GM19397 (cell line): ENCODE measurements around the gene NRF1.
"Not testable (repeated sequence)": the region's sequence is repeated elsewhere in the genome, so short reads cannot be mapped to it uniquely, and the experiment has no call there.

ENCODE experiments used
- ATAC-seq: cut with Tn5 transposase; IDR thresholded peaks from one replicate; pipeline ENCODE4 v1.9.1; 2021; ENCODE audit warnings: mild to moderate bottlenecking, moderate library complexity; ENCODE audit not compliant: unreplicated experiment

NRF1 gene

DNA sequence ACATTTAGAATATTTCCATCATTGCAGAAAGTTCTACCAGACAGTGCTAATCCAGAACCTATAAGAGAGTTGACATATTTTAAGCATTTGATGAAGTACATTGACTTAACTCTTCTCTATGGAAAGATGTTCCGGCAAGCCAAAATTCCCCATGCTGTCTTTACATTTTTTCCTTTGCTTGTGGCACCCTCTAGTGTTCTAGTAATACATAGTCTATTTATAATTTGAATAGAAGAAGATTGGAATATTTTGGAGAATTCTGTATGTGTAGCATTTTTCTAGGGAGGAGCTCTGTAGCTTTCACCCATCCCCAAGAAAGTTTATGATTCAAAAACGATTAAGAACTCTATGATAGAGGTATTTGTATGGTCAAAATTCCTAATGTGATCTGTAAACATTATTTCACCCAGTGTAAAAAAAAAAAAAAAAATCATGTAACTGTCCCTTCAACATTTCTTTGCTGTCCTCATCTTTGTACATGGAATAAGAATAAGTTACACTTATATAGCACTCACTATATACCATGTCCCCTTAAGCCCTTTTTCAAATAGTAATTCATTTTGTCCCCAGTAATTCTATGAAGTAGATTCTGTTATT, 33.2 kb downstream of the NRF1 start:
- ATAC-seq: no peak

GRCh38 chr7:129646369-129647021, 35.0 kb downstream of the NRF1 start:
- no peak for ATAC-seq

DNA sequence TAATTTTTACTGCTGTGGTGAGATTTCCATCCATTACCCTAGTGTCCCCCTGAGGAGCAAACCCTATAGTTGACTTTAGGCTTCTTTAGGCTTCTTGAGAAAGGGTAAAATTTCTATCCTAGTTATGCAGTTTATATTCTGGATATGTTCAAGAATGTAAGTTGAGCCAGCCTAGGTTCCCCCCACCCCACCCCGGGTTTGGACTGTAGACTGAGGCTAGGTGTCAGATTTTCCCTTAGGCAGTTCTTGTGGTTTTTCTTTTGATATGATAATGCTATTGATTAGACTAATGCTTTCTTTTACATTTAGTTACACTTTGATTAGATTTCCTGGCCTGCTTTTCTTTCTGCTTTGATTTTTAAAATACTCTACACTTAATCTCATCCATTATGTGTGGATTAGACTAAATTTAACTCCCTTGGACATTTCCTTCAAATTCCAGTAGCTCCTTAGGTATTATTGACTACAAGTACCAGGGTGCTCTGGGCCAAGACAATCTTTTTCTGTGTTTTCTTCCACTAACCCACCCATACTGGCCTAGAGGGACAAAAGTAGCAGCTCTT, 37.7 kb downstream of the NRF1 start:
- no peak for ATAC-seq

GRCh38 chr7:129650056-129650758, 38.7 kb downstream of the NRF1 start:
- ATAC-seq: no peak

DNA sequence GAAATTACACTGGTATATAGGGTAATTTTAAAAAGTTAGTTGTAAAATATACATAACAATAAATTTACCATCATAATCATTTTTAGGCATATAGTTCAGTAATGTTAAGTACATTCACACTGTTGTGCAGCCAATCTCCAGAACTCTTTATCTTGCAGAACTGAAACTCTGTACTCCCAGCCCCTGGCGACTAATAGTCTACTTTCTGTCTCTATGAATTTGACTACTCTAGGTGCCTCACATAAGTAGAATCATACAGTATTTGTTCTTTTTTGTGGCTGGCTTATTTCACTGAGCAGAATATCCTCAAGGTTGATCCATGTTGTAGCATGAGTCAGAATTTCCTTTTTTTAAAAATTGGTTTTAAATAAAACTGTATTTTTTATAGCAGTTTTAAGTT, 41.4 kb downstream of the NRF1 start:
- ATAC-seq: no peak

- no peak for ATAC-seq
Observed at GRCh38 chr7:129655811-129656210, 44.3 kb downstream of the NRF1 start.

DNA sequence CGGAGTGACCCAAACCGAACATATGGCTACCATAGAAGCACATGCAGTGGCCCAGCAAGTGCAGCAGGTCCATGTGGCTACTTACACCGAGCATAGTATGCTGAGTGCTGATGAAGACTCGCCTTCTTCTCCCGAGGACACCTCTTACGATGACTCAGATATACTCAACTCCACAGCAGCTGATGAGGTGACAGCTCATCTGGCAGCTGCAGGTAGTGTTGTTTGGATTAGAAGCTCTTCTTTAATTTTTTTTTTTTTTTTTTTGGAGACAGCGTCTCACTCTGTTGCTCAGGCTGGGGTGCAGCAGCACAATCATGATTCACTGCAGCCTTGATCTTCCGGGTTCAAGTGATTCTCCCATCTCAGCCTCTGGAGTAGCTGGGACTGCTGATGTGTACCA, 45.8 kb downstream of the NRF1 start:
- ATAC-seq: no peak

DNA sequence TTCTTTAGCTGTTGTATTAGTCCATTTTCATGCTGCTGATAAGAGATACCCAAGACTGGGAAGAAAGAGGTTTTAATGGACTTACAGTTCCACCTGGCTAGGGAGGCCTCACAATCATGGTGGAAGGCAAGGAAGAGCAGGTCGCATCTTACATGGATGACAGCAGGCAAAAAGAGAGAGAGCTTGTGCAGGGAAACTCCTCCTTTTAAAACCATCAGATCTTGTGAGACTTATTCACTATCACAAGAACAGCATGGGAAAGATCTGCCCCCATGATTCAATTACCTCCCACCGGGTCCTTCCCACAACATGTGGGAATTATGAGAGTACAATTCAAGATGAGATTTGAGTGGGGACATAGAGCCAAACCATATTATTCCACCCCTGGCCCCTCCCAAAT, 48.4 kb downstream of the NRF1 start:
- not testable (repeated sequence) for ATAC-seq

DNA sequence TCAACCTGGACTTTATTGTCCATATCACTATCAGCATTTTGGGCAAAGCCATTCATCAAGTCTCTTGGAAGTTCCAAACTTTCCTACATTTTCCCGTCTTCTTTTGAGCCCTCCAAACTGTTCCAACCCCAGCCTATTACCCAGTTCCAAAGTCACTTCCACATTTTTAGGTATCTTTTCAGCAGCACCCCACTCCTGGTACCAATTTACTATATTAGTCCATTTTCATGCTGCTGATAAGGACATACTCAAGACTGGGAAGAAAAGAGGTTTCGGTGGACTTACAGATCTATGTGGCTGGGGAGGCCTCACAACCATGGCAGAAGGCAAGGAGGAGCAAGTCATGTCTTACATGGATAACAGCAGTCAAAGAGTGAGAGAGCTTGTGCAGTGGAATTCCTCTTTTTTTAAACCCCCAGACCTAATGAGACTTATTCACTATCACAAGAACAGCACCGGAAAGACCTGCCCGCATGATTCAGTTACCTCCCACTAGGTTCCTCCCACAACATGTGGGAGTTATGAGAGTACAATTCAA, 50.2 kb downstream of the NRF1 start:
- ATAC-seq: no peak

- ATAC-seq: not testable (repeated sequence)
Observed at GRCh38 chr7:129663240-129663639, 51.7 kb downstream of the NRF1 start.

GRCh38 chr7:129664029-129665012, 52.8 kb downstream of the NRF1 start:
- no peak for ATAC-seq

DNA sequence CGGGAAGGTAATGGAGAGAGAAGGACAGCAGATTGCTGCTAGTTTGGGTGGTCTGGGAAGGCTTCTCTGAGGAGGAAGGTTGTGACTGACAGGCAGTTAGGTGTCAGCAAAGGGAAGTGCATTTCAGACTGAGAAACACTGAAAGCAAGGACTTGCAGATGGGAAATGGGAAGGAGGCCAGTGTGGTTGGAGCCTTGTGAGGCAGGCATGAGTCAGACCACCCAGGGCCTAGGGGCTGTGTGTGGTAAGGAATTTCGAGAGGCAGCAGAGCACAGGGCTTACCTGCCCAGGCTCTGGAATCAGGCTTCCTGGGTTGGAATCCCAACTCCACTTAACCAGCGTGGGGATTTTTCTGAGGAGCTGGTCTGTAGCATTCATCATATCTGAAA, 53.5 kb downstream of the NRF1 start:
- ATAC-seq: no peak

- ATAC-seq: no peak
Observed at GRCh38 chr7:129667116-129667515, 55.6 kb downstream of the NRF1 start.

- no peak for ATAC-seq
Observed at GRCh38 chr7:129667551-129667950, 56.0 kb downstream of the NRF1 start.

GRCh38 chr7:129669901-129670300, 58.4 kb downstream of the NRF1 start:
- no peak for ATAC-seq

DNA sequence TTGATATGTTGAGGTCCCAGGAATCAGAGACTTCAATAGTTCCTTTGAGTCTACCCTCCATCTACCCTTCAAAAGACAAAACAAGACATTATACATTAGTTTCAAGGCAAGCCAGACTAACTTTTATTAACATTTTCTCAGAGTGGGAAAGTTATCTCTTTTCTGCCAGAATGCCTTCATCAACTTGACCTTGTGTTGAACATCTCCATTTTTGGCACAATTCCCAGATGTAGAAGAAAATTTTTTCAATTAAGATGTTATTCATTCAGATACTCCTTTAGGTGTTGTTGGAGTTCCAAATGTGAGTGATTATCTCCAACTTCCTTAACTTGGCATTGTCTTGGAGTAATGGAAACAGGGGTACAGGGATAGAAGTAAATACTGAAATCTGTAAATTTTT, 59.1 kb downstream of the NRF1 start:
- no peak for ATAC-seq

GRCh38 chr7:129671266-129671665, 59.7 kb downstream of the NRF1 start:
- ATAC-seq: no peak

- ATAC-seq: not testable (repeated sequence)
Observed at GRCh38 chr7:129674475-129674874, 63.0 kb downstream of the NRF1 start.

- ATAC-seq: no peak
Observed at GRCh38 chr7:129675521-129675920, 64.0 kb downstream of the NRF1 start.
